HCT116 (cell line): Measurements from ENCODE around the gene CCDC30. TPM values are rescaled to one million over a fixed set of nuclear protein-coding genes. Genes with fewer than 3 reads are reported as not detected.

ENCODE experiments used
- ATAC-seq: fragments of 200-7000 bp; cut with Tn5 transposase; 2 replicates; pipeline ENCODE4 v1.9.1; 2020; ENCODE audit warnings: mild to moderate bottlenecking, moderate library complexity
- BruUV-seq: library from RNA; stranded (reverse); fragments of 400-500 nt; replicated peaks from 2 replicates; lab custom pipeline; 2021; lab: Mats Ljungman, UMichigan
- CTCF ChIA-PET: fragments of 300-600 bp; sonication (Branson Sonifier 250); formaldehyde crosslinking; loops from one replicate; lab custom pipeline; 2021; ENCODE audit warnings: antibody characterized with exemption; lab: Charles Lee
- POLR2A ChIA-PET: fragments of 300-600, 350-600 bp; sonication (Branson Sonifier 250); formaldehyde crosslinking; loops from one replicate; lab custom pipeline; 2021; ENCODE audit warnings: antibody characterized with exemption; lab: Charles Lee
- RAD21 ChIA-PET, 2 experiments: fragments of 300-600 bp; sonication (Branson Sonifier 250); formaldehyde crosslinking; loops; one replicate each; lab custom pipeline; 2023; ENCODE audit warnings: low total read pairs in 2 of 2; ENCODE audit not compliant: uncharacterized antibody in 2 of 2, unreplicated experiment in 2 of 2, low non-redundant PET in 1 of 2; lab: Charles Lee
- DNase-seq: peaks from one replicate; pipeline ENCODE4 v3.0.0-alpha.2; 2010; ENCODE audit warnings: low read depth, low spot score
- H2AFZ ChIP-seq: fragments of 200-600 bp; shearing (Covaris generic), sonication (generic); 2 replicates; pipeline ENCODE4 v1.6.1; 2017; ENCODE audit warnings: low read depth, mixed run types, mixed read lengths, antibody characterized with exemption, low read length; ENCODE audit not compliant: poor library complexity, severe bottlenecking
- H3K27ac ChIP-seq: 2 replicates; pipeline ENCODE4 v1.5.1; 2012; ENCODE audit warnings: low read depth, low read length
- H3K27me3 ChIP-seq: fragments of 200-600 bp; sonication (generic); 2 replicates; pipeline ENCODE4 v1.6.1; 2016; ENCODE audit warnings: mixed run types, low read length, mixed read lengths; ENCODE audit not compliant: insufficient read depth
- H3K36me3 ChIP-seq, 2 experiments: fragments of 200-500 bp in 1 of 2; fragments of 200-600 bp in 1 of 2; sonication (Bioruptor generic) in 1 of 2; sonication (generic) in 1 of 2; 2 replicates each; pipeline versions ENCODE4 v1.5.1 to v1.6.1; 2014 to 2016; ENCODE audit warnings: low read length in 2 of 2, inconsistent platforms in 1 of 2, mixed read lengths in 1 of 2, mixed run types in 1 of 2; ENCODE audit not compliant: insufficient read depth in 2 of 2, control insufficient read depth in 1 of 2
- H3K4me1 ChIP-seq, 2 experiments: fragments of 200-600 bp in 1 of 2; sonication (generic) in 1 of 2; 2 replicates each; pipeline versions ENCODE4 v1.5.1 to v1.6.1; 2012 to 2017; ENCODE audit warnings: low read length in 2 of 2, inconsistent platforms in 1 of 2, mild to moderate bottlenecking in 1 of 2, mixed read lengths in 1 of 2, mixed run types in 1 of 2, moderate library complexity in 1 of 2; ENCODE audit not compliant: insufficient read depth in 2 of 2, control insufficient read depth in 1 of 2
- H3K4me2 ChIP-seq: fragments of 200-600 bp; sonication (generic); 2 replicates; pipeline ENCODE4 v1.6.1; 2017; ENCODE audit warnings: mixed run types, low read length, mixed read lengths
- H3K4me3 ChIP-seq, 2 experiments: fragments of 200-600 bp in 1 of 2; sonication (generic) in 1 of 2; replicated peaks in 1 of 2; 2 replicates each; pipeline ENCODE4 v1.5.1; 2011 to 2016; ENCODE audit warnings: low read length in 2 of 2, control low read depth in 1 of 2, low read depth in 1 of 2, mild to moderate bottlenecking in 1 of 2, mixed read lengths in 1 of 2, mixed run types in 1 of 2
- H3K79me2 ChIP-seq: fragments of 200-600 bp; sonication (generic); 2 replicates; pipeline ENCODE4 v1.6.1; 2017; ENCODE audit warnings: mild to moderate bottlenecking, mixed run types, low read length, moderate library complexity, mixed read lengths; ENCODE audit not compliant: insufficient read depth
- H3K9ac ChIP-seq: fragments of 200-600 bp; sonication (generic); 2 replicates; pipeline ENCODE4 v1.6.1; 2016; ENCODE audit warnings: low read length, mixed read lengths
- H3K9me2 ChIP-seq: fragments of 200-600 bp; sonication (generic), shearing (Covaris generic); 2 replicates; pipeline ENCODE4 v1.6.1; 2017; ENCODE audit warnings: mixed run types, mild to moderate bottlenecking, moderate library complexity; ENCODE audit not compliant: insufficient read depth
- H3K9me3 ChIP-seq, 2 experiments: fragments of 200-500 bp in 1 of 2; fragments of 200-600 bp in 1 of 2; sonication (Bioruptor generic) in 1 of 2; sonication (generic) in 1 of 2; 2 replicates each; pipeline ENCODE4 v1.6.1; 2014 to 2017; ENCODE audit warnings: low read length in 2 of 2, mixed read lengths in 2 of 2, inconsistent platforms in 1 of 2, low read depth in 1 of 2, mild to moderate bottlenecking in 1 of 2, mixed run types in 1 of 2, moderate library complexity in 1 of 2; ENCODE audit not compliant: control insufficient read depth in 1 of 2, insufficient read depth in 1 of 2
- H4K20me1 ChIP-seq: fragments of 200-600 bp; sonication (generic), shearing (Covaris generic); 2 replicates; pipeline ENCODE4 v1.6.1; 2017; ENCODE audit warnings: mixed run types, mild to moderate bottlenecking, moderate library complexity; ENCODE audit not compliant: insufficient read depth
- EGR1 ChIP-seq: IDR thresholded peaks from 2 replicates; pipeline ENCODE4 v1.6.1; 2012; ENCODE audit warnings: low read depth
- JUND ChIP-seq: IDR thresholded peaks from 2 replicates; pipeline ENCODE4 v1.6.1; 2012
- POLR2A ChIP-seq: IDR thresholded peaks from 2 replicates; pipeline ENCODE4 v1.7.0; 2011; ENCODE audit warnings: borderline replicate concordance; ENCODE audit not compliant: insufficient read depth, insufficient read length; ENCODE audit errors: extremely low read depth
- SRF ChIP-seq: IDR thresholded peaks from 2 replicates; pipeline ENCODE4 v1.6.1; 2012; ENCODE audit warnings: low read depth
- ZBTB33 ChIP-seq: IDR thresholded peaks from 2 replicates; pipeline ENCODE4 v1.6.1; 2011; ENCODE audit warnings: mild to moderate bottlenecking, low read length, moderate library complexity; ENCODE audit not compliant: insufficient replicate concordance; ENCODE audit errors: extremely low read depth
- ZFX ChIP-seq: fragments of 450-650 bp; IDR thresholded peaks from 2 replicates; pipeline ENCODE4 v1.6.1; 2017
- ZNF274 ChIP-seq: fragments of 200-500 bp; sonication (Bioruptor generic); IDR thresholded peaks from 2 replicates; pipeline ENCODE4 v1.6.1; 2014; ENCODE audit warnings: mild to moderate bottlenecking, low read depth, low read length, inconsistent platforms
- intact Hi-C: fragments of 100-400 bp; cut with micrococcal nuclease; formaldehyde crosslinking; loops from 2 replicates; pipeline ENCODE4 v1.10.0; 2022
- total RNA-seq: library from RNA; stranded (reverse); gene quantifications from one replicate; pipeline ENCODE4 v1.2.1, GENCODE V29; 2021; ENCODE audit not compliant: unreplicated experiment
- TF ChIP-seq, protein P1 (sequence below): IDR thresholded peaks from 2 replicates; pipeline ENCODE4 v1.6.1; 2012
- TF ChIP-seq, protein P2 (sequence below), 3 experiments: fragments of 200-600 bp in 1 of 3; sonication (generic) in 1 of 3; IDR thresholded peaks in 2 of 3; conservative IDR thresholded peaks in 1 of 3; 2 replicates each; pipeline ENCODE4 v1.5.1; 2012 to 2017; ENCODE audit warnings: low read depth in 2 of 3, low read length in 2 of 3, antibody characterized with exemption in 1 of 3, borderline replicate concordance in 1 of 3, control low read depth in 1 of 3, mild to moderate bottlenecking in 1 of 3, mixed read lengths in 1 of 3, mixed run types in 1 of 3, moderate library complexity in 1 of 3; ENCODE audit not compliant: insufficient read depth in 1 of 3

CCDC30 gene
- total RNA-seq, 1 experiment from 2014 or later: 2.0 TPM

DNA sequence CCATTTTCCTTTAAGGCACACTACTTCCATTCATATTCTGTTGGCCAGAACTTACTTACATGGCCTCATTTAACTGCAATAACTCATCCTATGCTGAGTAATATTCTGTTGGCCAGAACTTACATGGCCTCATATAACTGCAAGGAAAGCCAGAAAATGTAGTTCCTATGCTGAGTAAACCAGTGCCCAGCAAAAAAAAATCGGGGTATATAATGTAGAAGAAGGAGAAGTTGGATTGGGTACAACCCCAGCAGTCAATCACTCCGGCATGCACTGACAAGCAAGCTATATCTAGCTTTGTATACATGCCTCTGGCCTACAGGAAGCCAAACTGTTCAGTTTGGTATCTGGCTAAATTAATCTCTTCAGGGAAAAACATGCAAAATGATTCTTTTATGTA is 155.8 kb downstream of the CCDC30 start:
- H3K4me2 ChIP-seq: no peak overlapping the region
- DNase-seq (no peak), ATAC-seq (no peak)
- no peaks in the 10 kb centered on the region for H3K27me3 ChIP-seq
- POLR2A ChIA-PET: no interaction called here
- no peaks in the 10 kb centered on the region for H3K79me2 ChIP-seq
- no peaks in the 10 kb centered on the region for H3K9me2 ChIP-seq
- no TSS peak for BruUV-seq
- no peak overlapping the region for H3K4me3 ChIP-seq
- no peak overlapping the region for H3K27ac ChIP-seq
- intact Hi-C loops: no loop called here
- no peaks in the 10 kb centered on the region for H3K36me3 ChIP-seq
- H4K20me1 ChIP-seq: no peaks in the 10 kb centered on the region
- CTCF ChIA-PET: no interaction called here
- no peak for TF ChIP-seq JUND
- TF ChIP-seq, protein P1, sequence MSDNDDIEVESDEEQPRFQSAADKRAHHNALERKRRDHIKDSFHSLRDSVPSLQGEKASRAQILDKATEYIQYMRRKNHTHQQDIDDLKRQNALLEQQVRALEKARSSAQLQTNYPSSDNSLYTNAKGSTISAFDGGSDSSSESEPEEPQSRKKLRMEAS: no peak
- no peak for TF ChIP-seq SRF
- TF ChIP-seq ZNF274: no peak
- TF ChIP-seq POLR2A: no peak
- TF ChIP-seq, protein P2, sequence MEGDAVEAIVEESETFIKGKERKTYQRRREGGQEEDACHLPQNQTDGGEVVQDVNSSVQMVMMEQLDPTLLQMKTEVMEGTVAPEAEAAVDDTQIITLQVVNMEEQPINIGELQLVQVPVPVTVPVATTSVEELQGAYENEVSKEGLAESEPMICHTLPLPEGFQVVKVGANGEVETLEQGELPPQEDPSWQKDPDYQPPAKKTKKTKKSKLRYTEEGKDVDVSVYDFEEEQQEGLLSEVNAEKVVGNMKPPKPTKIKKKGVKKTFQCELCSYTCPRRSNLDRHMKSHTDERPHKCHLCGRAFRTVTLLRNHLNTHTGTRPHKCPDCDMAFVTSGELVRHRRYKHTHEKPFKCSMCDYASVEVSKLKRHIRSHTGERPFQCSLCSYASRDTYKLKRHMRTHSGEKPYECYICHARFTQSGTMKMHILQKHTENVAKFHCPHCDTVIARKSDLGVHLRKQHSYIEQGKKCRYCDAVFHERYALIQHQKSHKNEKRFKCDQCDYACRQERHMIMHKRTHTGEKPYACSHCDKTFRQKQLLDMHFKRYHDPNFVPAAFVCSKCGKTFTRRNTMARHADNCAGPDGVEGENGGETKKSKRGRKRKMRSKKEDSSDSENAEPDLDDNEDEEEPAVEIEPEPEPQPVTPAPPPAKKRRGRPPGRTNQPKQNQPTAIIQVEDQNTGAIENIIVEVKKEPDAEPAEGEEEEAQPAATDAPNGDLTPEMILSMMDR (IDR thresholded peaks at IDR 0.05 in 2 of 3, conservative IDR thresholded peaks at IDR 0.05 in 1 of 3; ENCODE audit: borderline replicate concordance in 1 of 3, insufficient read depth in 1 of 3, low read depth in 2 of 3, low read length in 2 of 3): no peak
- no peak for TF ChIP-seq EGR1
- TF ChIP-seq ZBTB33: no peak
- no peak for TF ChIP-seq ZFX
- TF ChIP-seq, all 23 proteins: peak for 0
- Histone ChIP-seq H3K9me3 (no peaks in the 10 kb centered on the region), H3K9ac (no peak overlapping the region), H3K4me1 (no peaks in the 10 kb centered on the region), H2AFZ (no peak overlapping the region)
- RAD21 ChIA-PET: no interaction called here
